ENCODE results near the gene PIWIL4.
"Not testable (repeated sequence)": the region's sequence is repeated elsewhere in the genome, so short reads cannot be mapped to it uniquely, and the experiment has no call there.

PIWIL4 gene

GRCh38 chr11:94638301-94638901 lies 71.2 kb downstream of the PIWIL4 start:
- DNase-seq (ENCODE audit: low read depth): no peak

- no peak for DNase-seq (ENCODE audit: low read depth)
Measured at GRCh38 chr11:94638902-94639373, 71.8 kb downstream of the PIWIL4 start.

GRCh38 chr11:94639901-94640721 lies 72.9 kb downstream of the PIWIL4 start:
- DNase-seq (ENCODE audit: low read depth): no peak

GRCh38 chr11:94641167-94641761 lies 74.1 kb downstream of the PIWIL4 start:
- no peak for DNase-seq (ENCODE audit: low read depth)

- DNase-seq (ENCODE audit: low read depth): not testable (repeated sequence)
Measured at GRCh38 chr11:94643186-94643585, 76.0 kb downstream of the PIWIL4 start.

GRCh38 chr11:94647926-94648325 lies 80.8 kb downstream of the PIWIL4 start:
- DNase-seq (ENCODE audit: low read depth): no peak

GRCh38 chr11:94648789-94649188 lies 81.6 kb downstream of the PIWIL4 start:
- DNase-seq (ENCODE audit: low read depth): no peak

- no peak for DNase-seq (ENCODE audit: low read depth)
Measured at GRCh38 chr11:94649254-94649653, 82.1 kb downstream of the PIWIL4 start.

GRCh38 chr11:94649964-94650623 lies 82.9 kb downstream of the PIWIL4 start:
- DNase-seq (ENCODE audit: low read depth): no peak

GRCh38 chr11:94650756-94651155 lies 83.6 kb downstream of the PIWIL4 start:
- DNase-seq (ENCODE audit: low read depth): no peak

- no peak for DNase-seq (ENCODE audit: low read depth)
Measured at GRCh38 chr11:94652735-94653284, 85.6 kb downstream of the PIWIL4 start.

GRCh38 chr11:94653561-94653960 lies 86.4 kb downstream of the PIWIL4 start:
- DNase-seq (ENCODE audit: low read depth): no peak

GRCh38 chr11:94654201-94654600 lies 87.0 kb downstream of the PIWIL4 start:
- no peak for DNase-seq (ENCODE audit: low read depth)

GRCh38 chr11:94655291-94655690 lies 88.1 kb downstream of the PIWIL4 start:
- no peak for DNase-seq (ENCODE audit: low read depth)

- no peak for DNase-seq (ENCODE audit: low read depth)
Measured at GRCh38 chr11:94655956-94656355, 88.8 kb downstream of the PIWIL4 start.

- no peak for DNase-seq (ENCODE audit: low read depth)
Measured at GRCh38 chr11:94656968-94657367, 89.8 kb downstream of the PIWIL4 start.

- no peak for DNase-seq (ENCODE audit: low read depth)
Measured at GRCh38 chr11:94657629-94658028, 90.5 kb downstream of the PIWIL4 start.

GRCh38 chr11:94658386-94658785 lies 91.2 kb downstream of the PIWIL4 start:
- DNase-seq (ENCODE audit: low read depth): no peak

- DNase-seq (ENCODE audit: low read depth): no peak
Measured at GRCh38 chr11:94658888-94659287, 91.7 kb downstream of the PIWIL4 start.

GRCh38 chr11:94661444-94661843 lies 94.3 kb downstream of the PIWIL4 start:
- no peak for DNase-seq (ENCODE audit: low read depth)

GRCh38 chr11:94662065-94662779 lies 95.1 kb downstream of the PIWIL4 start:
- no peak for DNase-seq (ENCODE audit: low read depth)

Data from activated T-cell treated with anti-CD3 and anti-CD28 coated beads for 24 hours (primary cell).